H1 (cell line): ENCODE measurements around the gene CD180. TPM values are rescaled to one million over a fixed set of nuclear protein-coding genes. Genes with fewer than 3 reads are reported as not detected.

Experiments
- CTCF ChIA-PET: fragments of 300-600 bp; sonication (Branson Sonifier 250); formaldehyde crosslinking; loops from one replicate; lab custom pipeline; 2021; ENCODE audit not compliant: partially characterized antibody; lab: Charles Lee
- POLR2A ChIA-PET: fragments of 300-600 bp; sonication (Branson Sonifier 250); formaldehyde crosslinking; loops from one replicate; lab custom pipeline; 2021; ENCODE audit warnings: inconsistent platforms; ENCODE audit not compliant: partially characterized antibody; lab: Charles Lee
- DNase-seq, 2 experiments: peaks; one replicate each; pipeline versions ENCODE4 v3.0.0 to v3.0.0-alpha.2; 2010 to 2022; ENCODE audit warnings: low spot score in 2 of 2, low read depth in 1 of 2, mixed read lengths in 1 of 2
- FAIRE-seq: peaks from 2 replicates; lab custom pipeline; 2011; peaks lifted over from hg19 to GRCh38; lab: Jason Lieb, UNC
- H2AFZ ChIP-seq: 2 replicates; pipeline ENCODE4 v1.8.1; 2012; ENCODE audit warnings: low read length, inconsistent platforms
- H2AK5ac ChIP-seq: 2 replicates; pipeline ENCODE4 v1.6.1; 2013; ENCODE audit warnings: low read depth, low read length
- H2BK120ac ChIP-seq: replicated peaks from 2 replicates; pipeline ENCODE3; 2013; ENCODE audit warnings: low read depth, low read length, inconsistent platforms
- H2BK12ac ChIP-seq: 2 replicates; pipeline ENCODE4 v1.6.1; 2013; ENCODE audit warnings: low read depth, low read length
- H2BK15ac ChIP-seq: 2 replicates; pipeline ENCODE4 v1.6.1; 2013; ENCODE audit warnings: low read length
- H2BK20ac ChIP-seq: 2 replicates; pipeline ENCODE4 v1.6.1; 2013; ENCODE audit warnings: low read length
- H2BK5ac ChIP-seq: 2 replicates; pipeline ENCODE4 v1.6.1; 2013; ENCODE audit warnings: low read depth, low read length
- H3K14ac ChIP-seq: 2 replicates; pipeline ENCODE4 v1.6.1; 2013; ENCODE audit warnings: inconsistent platforms; ENCODE audit not compliant: insufficient read length
- H3K18ac ChIP-seq: 2 replicates; pipeline ENCODE4 v1.6.1; 2013; ENCODE audit warnings: low read length; ENCODE audit errors: extremely low read depth
- H3K23ac ChIP-seq: 2 replicates; pipeline ENCODE4 v1.6.1; 2013; ENCODE audit warnings: inconsistent platforms; ENCODE audit not compliant: insufficient read length
- H3K23me2 ChIP-seq: 2 replicates; pipeline ENCODE4 v1.6.1; 2013; ENCODE audit warnings: low read depth, low read length
- H3K27ac ChIP-seq: 2 replicates; pipeline ENCODE4 v1.6.1; 2011; ENCODE audit warnings: low read depth, low read length, inconsistent platforms
- H3K27me3 ChIP-seq, 4 experiments: replicated peaks in 1 of 4; 1 replicate in 1 of 4; 2 replicates in 3 of 4; pipeline versions ENCODE4 v1.6.1 to v1.8.1; 2011 to 2013; ENCODE audit warnings: low read length in 3 of 4, mild to moderate bottlenecking in 3 of 4, inconsistent platforms in 2 of 4, mixed read lengths in 2 of 4, moderate library complexity in 1 of 4; ENCODE audit not compliant: control insufficient read depth in 3 of 4, insufficient read depth in 3 of 4; ENCODE audit errors: extremely low read depth in 1 of 4
- H3K36me3 ChIP-seq, 4 experiments: 2 replicates each; pipeline versions ENCODE4 v1.6.1 to v1.8.1; 2011 to 2013; ENCODE audit warnings: mild to moderate bottlenecking in 4 of 4, low read length in 3 of 4, moderate library complexity in 2 of 4, control low read depth in 1 of 4, inconsistent platforms in 1 of 4; ENCODE audit not compliant: insufficient read depth in 4 of 4, control insufficient read depth in 2 of 4
- H3K4ac ChIP-seq: replicated peaks from 2 replicates; pipeline ENCODE3; 2013; ENCODE audit warnings: low read length, low read depth, mixed read lengths, inconsistent platforms; ENCODE audit not compliant: insufficient read length
- H3K4me1 ChIP-seq, 4 experiments: replicated peaks in 1 of 4; 1 replicate in 1 of 4; 2 replicates in 3 of 4; pipeline versions ENCODE4 v1.6.1 to v1.8.1; 2011 to 2013; ENCODE audit warnings: low read length in 3 of 4, inconsistent platforms in 2 of 4, mixed read lengths in 1 of 4; ENCODE audit not compliant: insufficient read depth in 4 of 4, control insufficient read depth in 3 of 4
- H3K4me2 ChIP-seq, 2 experiments: 2 replicates each; pipeline versions ENCODE4 v1.6.1 to v1.8.1; 2011 to 2013; ENCODE audit warnings: low read depth in 2 of 2, low read length in 2 of 2, control low read depth in 1 of 2, inconsistent platforms in 1 of 2, mild to moderate bottlenecking in 1 of 2; ENCODE audit not compliant: insufficient read depth in 1 of 2
- H3K4me3 ChIP-seq, 4 experiments: fragments of 200-600, 300-600 bp in 1 of 4; sonication (generic), shearing (Covaris generic), sonication (Bioruptor Twin) in 1 of 4; 2 replicates each; pipeline versions ENCODE4 v1.5.1 to v1.8.1; 2011 to 2016; ENCODE audit warnings: low read length in 4 of 4, low read depth in 3 of 4, control low read depth in 2 of 4, inconsistent platforms in 2 of 4, mild to moderate bottlenecking in 2 of 4, mixed read lengths in 1 of 4, moderate library complexity in 1 of 4; ENCODE audit not compliant: insufficient read depth in 2 of 4; ENCODE audit errors: extremely low read depth in 1 of 4
- H3K56ac ChIP-seq: replicated peaks from 2 replicates; pipeline ENCODE3; 2013; ENCODE audit warnings: low read depth, mild to moderate bottlenecking, mixed read lengths, low read length, inconsistent platforms; ENCODE audit not compliant: insufficient read length
- H3K79me1 ChIP-seq: 2 replicates; pipeline ENCODE4 v1.6.1; 2013; ENCODE audit warnings: low read depth, low read length, control low read depth
- H3K79me2 ChIP-seq, 2 experiments: 2 replicates each; pipeline versions ENCODE4 v1.6.1 to v1.8.1; 2012 to 2013; ENCODE audit warnings: low read length in 2 of 2, mild to moderate bottlenecking in 2 of 2, inconsistent platforms in 1 of 2; ENCODE audit not compliant: insufficient read depth in 2 of 2, control insufficient read depth in 1 of 2
- H3K9ac ChIP-seq, 4 experiments: replicated peaks in 1 of 4; 1 replicate in 1 of 4; 2 replicates in 3 of 4; pipeline versions ENCODE4 v1.6.1 to v1.8.1; 2011 to 2013; ENCODE audit warnings: low read depth in 3 of 4, low read length in 3 of 4, control low read depth in 2 of 4, mild to moderate bottlenecking in 2 of 4, moderate library complexity in 2 of 4, inconsistent platforms in 1 of 4; ENCODE audit errors: extremely low read depth in 1 of 4
- H3K9me3 ChIP-seq, 2 experiments: 2 replicates each; pipeline versions ENCODE4 v1.6.1 to v1.8.1; 2012 to 2013; ENCODE audit warnings: mild to moderate bottlenecking in 2 of 2, moderate library complexity in 2 of 2, control low read depth in 1 of 2, inconsistent platforms in 1 of 2, low read depth in 1 of 2, low read length in 1 of 2, mixed read lengths in 1 of 2; ENCODE audit not compliant: insufficient read depth in 2 of 2
- H4K20me1 ChIP-seq, 2 experiments: replicated peaks in 1 of 2; 2 replicates each; pipeline versions ENCODE3 to v1.8.1; 2011 to 2013; ENCODE audit warnings: inconsistent platforms in 2 of 2, low read length in 2 of 2, mild to moderate bottlenecking in 1 of 2; ENCODE audit not compliant: insufficient read depth in 2 of 2, control insufficient read depth in 1 of 2
- H4K5ac ChIP-seq: 2 replicates; pipeline ENCODE4 v1.6.1; 2013; ENCODE audit warnings: low read length, low read depth, mixed read lengths, inconsistent platforms; ENCODE audit not compliant: insufficient read length
- H4K8ac ChIP-seq: 2 replicates; pipeline ENCODE4 v1.8.0; 2013; ENCODE audit warnings: mild to moderate bottlenecking, moderate library complexity, low read length, inconsistent platforms; ENCODE audit not compliant: insufficient read depth; ENCODE audit errors: extremely low read depth
- H4K91ac ChIP-seq: replicated peaks from 2 replicates; pipeline ENCODE3; 2013; ENCODE audit warnings: low read length, mixed read lengths, inconsistent platforms; ENCODE audit not compliant: insufficient read length
- CBX5 ChIP-seq: fragments of 300-800, 300-1000 bp; sonication (generic); IDR thresholded peaks from 2 replicates; pipeline ENCODE4 v1.7.1; 2016; ENCODE audit warnings: antibody characterized with exemption, low read length, low read depth
- CHD2 ChIP-seq: IDR thresholded peaks from 2 replicates; pipeline ENCODE4 v1.6.1; 2012; ENCODE audit warnings: low read length, improper control_type of control experiment
- EGR1 ChIP-seq: IDR thresholded peaks from 2 replicates; pipeline ENCODE4 v1.6.1; 2011; ENCODE audit warnings: low read depth, low read length, borderline replicate concordance
- GTF2F1 ChIP-seq: IDR thresholded peaks from 2 replicates; pipeline ENCODE4 v1.6.1; 2012; ENCODE audit warnings: low read depth, low read length, improper control_type of control experiment, borderline replicate concordance
- KDM5A ChIP-seq: fragments of 200-600 bp; IDR thresholded peaks from 2 replicates; pipeline ENCODE4 v1.7.1; 2012; ENCODE audit warnings: mild to moderate bottlenecking, low read length, inconsistent platforms, mixed read lengths
- SIRT6 ChIP-seq: IDR thresholded peaks from one replicate; pipeline ENCODE4 v1.7.1; 2012; ENCODE audit warnings: low read length, inconsistent platforms
- SIX5 ChIP-seq: IDR thresholded peaks from 2 replicates; pipeline ENCODE4 v1.6.1; 2011; ENCODE audit warnings: mild to moderate bottlenecking, low read depth, low read length
- TAF1 ChIP-seq: IDR thresholded peaks from 2 replicates; pipeline ENCODE4 v1.6.1; 2011; ENCODE audit warnings: mild to moderate bottlenecking, low read depth, low read length
- WGBS, 2 experiments: shearing (Covaris generic) in 1 of 2; methylation state at CpG; one replicate each; pipeline versions ENCODE4 v1.1.6 to v1.1.7; 2013 to 2015; ENCODE audit warnings: low lambda C conversion rate in 2 of 2, mixed read lengths in 2 of 2, inconsistent platforms in 1 of 2, low coverage in 1 of 2, missing lambda C conversion rate in 1 of 2; ENCODE audit not compliant: insufficient replicate concordance in 2 of 2, insufficient coverage in 1 of 2, insufficient read length in 1 of 2; ENCODE audit errors: extremely low coverage in 1 of 2, missing lambda C conversion rate in 1 of 2; 5-methylcytosine and 5-hydroxymethylcytosine counted together
- polyA plus RNA-seq, 7 experiments: library from polyadenylated mRNA; depleted of rRNA in 3 of 7; stranded (reverse) in 5 of 7; unstranded in 2 of 7; fragments of >200 nt in 5 of 7; fragments of 200-250 nt in 2 of 7; gene quantifications; 1 replicate in 5 of 7; 2 replicates in 1 of 7; 4 replicates in 1 of 7; pipeline versions ENCODE4 v1.2.1 to v1.2.3, GENCODE V29; 2011 to 2013; ENCODE audit warnings: missing spikeins in 2 of 7, mixed read lengths in 2 of 7
- total RNA-seq: library from RNA; stranded (reverse); fragmentation: NEBNext Ultra II Directional; extraction: Animal tissue kit (Norgen Biotek cat#: 25700); gene quantifications from 2 replicates; pipeline ENCODE4 v1.2.1, GENCODE V29; 2021

Gene CD180
- total and polyA plus RNA-seq, 2 of the 8 experiments (the other 6 are each of a cell fraction or from before 2014, with no cell fraction given), result not detected

- no peak overlapping the region for H3K27ac ChIP-seq
- no peak overlapping the region for H3K14ac ChIP-seq
- no peak overlapping the region for H4K8ac ChIP-seq
- H2AFZ ChIP-seq, result no peak overlapping the region
- H3K4me1 ChIP-seq, result peaks cover 0 to 5% (median 3%) of the 10 kb centered on the region in 4 experiments; a peak in 4 of 7 replicates
- no peak overlapping the region for H4K91ac ChIP-seq
- WGBS, 2 experiments, result 90% methylated on average over 5 of the region's 5 CpGs; no CpG with 5 or more reads in 1 of the 2 experiments
- H4K5ac ChIP-seq, result no peak overlapping the region
- CTCF ChIA-PET, result interaction anchor here (0.8 to 5.1 kb wide), 6 partner anchors 15 to 193 kb away, joined by 3 to 30 read pairs (median 4); no protein-coding TSS in a partner anchor
- H2BK12ac ChIP-seq, result no peak overlapping the region
- DNase-seq (no peak), FAIRE-seq (no peak)
- peaks cover 0 to 4% (median 0%) of the 10 kb centered on the region in 4 experiments; a peak in 2 of 7 replicates for H3K27me3 ChIP-seq
- no peaks in the 10 kb centered on the region for H3K79me2 ChIP-seq
- no peak overlapping the region for H2BK15ac ChIP-seq
- H3K4me2 ChIP-seq, result no peak overlapping the region
- POLR2A ChIA-PET, result no interaction called here
- no peaks in the 10 kb centered on the region for H3K79me1 ChIP-seq
- H2BK5ac ChIP-seq, result no peak overlapping the region
- no peak overlapping the region for H2BK20ac ChIP-seq
- no peak overlapping the region for H3K9ac ChIP-seq
- H3K4me3 ChIP-seq, result no peak overlapping the region
- no peak overlapping the region for H3K23ac ChIP-seq
- no peak overlapping the region for H3K56ac ChIP-seq
- no peaks in the 10 kb centered on the region for H4K20me1 ChIP-seq
- no peak overlapping the region for H3K18ac ChIP-seq
- no peak overlapping the region for H2BK120ac ChIP-seq
- H3K36me3 ChIP-seq, result peaks cover 0 to 3% (median 0%) of the 10 kb centered on the region in 4 experiments; a peak in 1 of 8 replicates
- TF ChIP-seq CHD2 (no peak), KDM5A (no peak), GTF2F1 (no peak), CBX5 (no peak), SIX5 (no peak), SIRT6 (no peak), EGR1 (no peak), TAF1 (no peak)
- H3K23me2 ChIP-seq, result no peaks in the 10 kb centered on the region
- no peak overlapping the region for H2AK5ac ChIP-seq
- no peak overlapping the region for H3K4ac ChIP-seq
- H3K9me3 ChIP-seq, result no peaks in the 10 kb centered on the region; a peak in 1 of 4 replicates
These were observed 16.8 kb downstream of the CD180 start for GRCh38 chr5:67179697-67180361.
